ENCODE measurements around the gene MADCAM1.

The MADCAM1 gene

DNA sequence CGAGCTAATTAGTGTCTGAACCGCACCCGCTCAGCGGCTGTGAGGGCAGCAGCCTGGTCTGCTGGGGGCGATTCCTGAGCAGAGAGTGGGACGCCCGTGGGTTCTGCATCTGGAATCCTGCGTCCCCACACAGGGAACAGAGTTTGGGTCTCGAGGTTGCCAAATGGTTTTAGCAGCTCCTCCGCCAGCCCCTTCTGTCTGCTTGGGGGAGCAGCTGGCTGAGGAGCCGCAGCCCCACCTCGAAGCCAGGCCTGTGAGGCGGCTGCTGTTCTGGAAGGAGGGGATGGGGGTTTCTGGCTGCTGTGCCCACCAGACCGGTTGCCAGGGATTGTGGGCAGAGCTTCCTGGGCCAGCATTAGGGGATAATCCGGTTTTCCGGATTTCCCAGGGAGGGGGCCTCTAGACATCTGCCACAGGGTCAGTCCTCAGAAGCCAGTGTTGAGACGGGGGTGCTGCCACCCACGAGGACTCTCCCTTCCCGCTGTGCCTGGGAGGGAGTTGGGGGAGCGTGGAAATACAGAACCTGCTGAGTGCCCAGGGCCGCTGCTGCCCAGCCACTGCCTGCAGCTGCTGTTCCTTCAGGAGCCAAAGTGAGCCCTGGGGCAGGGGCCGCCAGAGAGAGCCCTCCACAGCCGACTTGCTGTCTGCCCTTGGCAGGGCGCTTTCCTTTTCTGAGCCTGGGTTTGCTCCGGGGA is 37.2 kb downstream of the MADCAM1 start:
- no peak for DNase-seq

DNA sequence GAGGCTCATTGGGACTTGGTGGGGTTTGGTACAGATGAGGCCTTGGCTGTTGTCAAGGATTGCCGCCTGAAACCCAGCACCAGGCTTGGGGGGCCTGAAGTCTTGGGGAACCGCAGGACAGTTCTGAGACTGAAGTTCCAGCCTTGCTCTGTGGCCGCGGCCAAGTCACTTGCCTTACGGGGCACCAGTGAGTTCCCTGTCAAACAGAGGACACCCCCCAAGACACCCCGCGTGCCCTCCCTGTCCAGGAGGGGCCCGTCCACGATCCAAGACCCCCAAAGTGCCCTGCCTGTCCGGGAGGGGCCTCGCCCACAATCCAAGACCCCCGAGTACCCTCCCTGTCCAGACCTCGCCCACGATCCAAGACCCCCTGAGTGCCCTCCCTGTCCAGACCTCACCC is 37.8 kb downstream of the MADCAM1 start:
- no peak for DNase-seq

- DNase-seq = peak; percentile 91
These were observed 38.9 kb downstream of the MADCAM1 start for GRCh38 chr19:535017-535835.

GRCh38 chr19:536031-536880 is 40.0 kb downstream of the MADCAM1 start:
- DNase-seq = no peak

DNA sequence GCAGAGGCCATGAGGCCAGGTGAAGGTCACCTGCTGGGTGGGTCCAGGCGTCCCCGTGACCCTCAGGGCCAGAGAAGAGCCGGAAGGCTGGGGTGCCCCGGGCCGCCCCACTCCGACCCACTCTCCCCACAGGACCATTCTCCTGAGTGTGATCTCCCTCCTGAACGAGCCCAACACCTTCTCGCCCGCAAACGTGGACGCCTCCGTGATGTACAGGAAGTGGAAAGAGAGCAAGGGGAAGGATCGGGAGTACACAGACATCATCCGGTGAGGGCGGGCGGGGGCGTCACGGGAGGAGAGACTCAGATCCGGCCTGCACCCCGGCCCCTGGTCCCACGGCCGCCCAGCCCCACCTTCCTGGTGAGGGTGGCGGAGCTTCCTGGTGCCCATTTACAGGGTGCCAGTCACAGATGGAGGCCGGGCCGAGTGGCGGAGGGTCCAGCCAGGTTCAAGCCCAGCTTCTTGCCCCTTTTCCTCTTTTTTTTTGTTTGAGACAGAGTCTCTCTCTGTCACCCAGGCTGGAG is 40.7 kb downstream of the MADCAM1 start:
- no peak for DNase-seq

DNA sequence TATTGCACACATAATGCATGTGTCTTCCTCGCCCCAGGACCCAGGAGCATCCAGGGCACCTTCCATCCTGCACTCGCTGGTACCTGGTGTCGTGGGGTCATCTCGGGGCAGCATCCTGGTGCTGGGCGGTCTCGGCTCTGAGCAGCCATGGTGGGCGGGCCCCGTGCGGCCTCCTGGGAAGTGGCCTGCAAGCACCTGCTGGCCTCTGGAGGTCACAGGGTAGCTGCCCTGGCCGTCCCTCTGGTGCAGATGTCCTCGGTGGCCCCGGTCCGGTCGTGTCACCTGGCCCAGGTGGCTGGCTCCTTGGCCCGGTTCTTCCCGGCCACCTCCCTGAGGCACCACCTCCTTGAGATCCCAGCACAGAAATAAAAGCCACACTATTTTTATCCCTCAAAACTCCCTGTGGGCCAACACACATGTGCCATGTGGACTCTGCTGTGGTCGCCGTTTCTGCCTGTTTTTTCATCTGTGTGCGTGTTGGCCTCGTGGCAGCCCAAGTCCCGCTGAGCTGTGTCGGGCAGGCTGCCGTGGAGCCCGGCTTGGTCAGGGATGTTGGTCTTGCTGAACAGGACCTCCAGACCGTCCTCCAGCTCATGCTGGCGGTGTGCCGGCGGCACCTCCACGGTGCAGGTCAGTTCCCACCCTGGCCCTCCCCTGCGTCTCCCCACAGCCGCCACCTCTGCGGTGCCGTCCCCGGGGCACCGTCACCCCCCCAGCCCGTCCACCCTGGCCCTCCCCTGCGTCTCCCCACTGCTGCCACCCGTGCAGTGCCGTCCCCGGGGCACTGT is 42.5 kb downstream of the MADCAM1 start:
- DNase-seq = no peak

DNA sequence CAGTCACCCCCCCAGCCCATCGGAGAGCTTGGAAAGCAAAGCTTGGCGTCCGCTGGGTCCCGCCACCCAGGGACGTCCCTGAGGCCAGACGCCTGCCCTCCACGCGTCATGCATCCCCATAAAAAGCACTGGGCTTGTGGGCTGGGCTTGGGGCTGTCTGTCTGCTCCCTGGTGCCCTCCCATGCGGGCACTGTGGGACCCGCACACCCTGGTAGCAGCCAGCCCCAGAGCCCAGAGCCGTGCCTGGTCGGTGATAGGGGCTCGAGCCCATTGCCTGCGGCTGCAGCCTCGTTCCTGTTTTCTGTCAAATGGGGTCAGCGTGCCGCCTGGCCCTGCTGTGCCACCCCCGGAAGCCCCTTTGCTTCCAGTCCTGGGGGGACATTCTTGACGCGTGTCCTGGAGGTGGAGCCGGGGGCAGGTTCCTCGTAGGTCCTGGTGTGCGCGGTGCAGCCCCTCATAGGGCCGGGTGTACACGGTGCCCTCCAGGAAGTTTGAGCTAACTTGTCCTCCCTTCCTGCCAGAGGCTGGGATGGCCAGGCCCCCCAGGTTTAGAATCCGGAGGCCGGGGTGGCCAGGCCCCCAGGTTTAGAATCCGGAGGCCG is 43.2 kb downstream of the MADCAM1 start:
- no peak for DNase-seq

DNA sequence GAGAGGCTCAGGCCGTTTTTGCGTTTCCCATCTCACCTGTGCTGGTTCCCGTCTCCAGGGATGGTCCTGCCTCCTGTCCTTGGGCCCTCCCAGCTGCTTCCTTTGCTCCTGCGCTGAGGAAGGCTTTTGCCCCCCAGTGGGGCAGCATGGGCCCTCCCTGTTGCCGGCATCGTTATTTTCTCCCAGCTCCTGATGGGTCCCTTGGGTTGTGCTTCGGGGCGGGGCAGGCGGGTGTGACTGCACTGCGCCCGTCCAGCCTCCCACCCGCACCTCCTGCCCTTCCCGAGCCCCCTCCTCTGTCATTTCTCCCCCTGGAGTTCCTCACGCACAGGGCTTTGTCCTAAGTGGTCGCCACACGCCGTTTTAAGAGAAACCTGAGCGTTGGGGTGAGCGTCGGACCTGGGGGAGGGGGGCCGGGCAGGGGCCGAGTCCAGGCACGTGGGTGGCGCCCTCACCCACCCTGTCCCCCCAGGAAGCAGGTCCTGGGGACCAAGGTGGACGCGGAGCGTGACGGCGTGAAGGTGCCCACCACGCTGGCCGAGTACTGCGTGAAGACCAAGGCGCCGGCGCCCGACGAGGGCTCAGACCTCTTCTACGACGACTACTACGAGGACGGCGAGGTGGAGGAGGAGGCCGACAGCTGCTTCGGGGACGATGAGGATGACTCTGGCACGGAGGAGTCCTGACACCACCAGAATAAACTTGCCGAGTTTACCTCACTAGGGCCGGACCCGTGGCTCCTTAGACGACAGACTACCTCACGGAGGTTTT is 44.8 kb downstream of the MADCAM1 start:
- no peak for DNase-seq

DNA sequence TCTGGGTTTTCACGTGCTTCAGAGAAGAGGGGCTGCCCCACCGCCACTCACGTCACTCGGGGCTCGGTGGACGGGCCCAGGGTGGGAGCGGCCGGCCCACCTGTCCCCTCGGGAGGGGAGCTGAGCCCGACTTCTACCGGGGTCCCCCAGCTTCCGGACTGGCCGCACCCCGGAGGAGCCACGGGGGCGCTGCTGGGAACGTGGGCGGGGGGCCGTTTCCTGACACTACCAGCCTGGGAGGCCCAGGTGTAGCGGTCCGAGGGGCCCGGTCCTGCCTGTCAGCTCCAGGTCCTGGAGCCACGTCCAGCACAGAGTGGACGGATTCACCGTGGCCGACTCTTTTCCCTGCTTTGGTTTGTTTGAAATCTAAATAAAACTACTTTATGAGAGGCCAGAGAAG is 45.4 kb downstream of the MADCAM1 start:
- DNase-seq = no peak

DNA sequence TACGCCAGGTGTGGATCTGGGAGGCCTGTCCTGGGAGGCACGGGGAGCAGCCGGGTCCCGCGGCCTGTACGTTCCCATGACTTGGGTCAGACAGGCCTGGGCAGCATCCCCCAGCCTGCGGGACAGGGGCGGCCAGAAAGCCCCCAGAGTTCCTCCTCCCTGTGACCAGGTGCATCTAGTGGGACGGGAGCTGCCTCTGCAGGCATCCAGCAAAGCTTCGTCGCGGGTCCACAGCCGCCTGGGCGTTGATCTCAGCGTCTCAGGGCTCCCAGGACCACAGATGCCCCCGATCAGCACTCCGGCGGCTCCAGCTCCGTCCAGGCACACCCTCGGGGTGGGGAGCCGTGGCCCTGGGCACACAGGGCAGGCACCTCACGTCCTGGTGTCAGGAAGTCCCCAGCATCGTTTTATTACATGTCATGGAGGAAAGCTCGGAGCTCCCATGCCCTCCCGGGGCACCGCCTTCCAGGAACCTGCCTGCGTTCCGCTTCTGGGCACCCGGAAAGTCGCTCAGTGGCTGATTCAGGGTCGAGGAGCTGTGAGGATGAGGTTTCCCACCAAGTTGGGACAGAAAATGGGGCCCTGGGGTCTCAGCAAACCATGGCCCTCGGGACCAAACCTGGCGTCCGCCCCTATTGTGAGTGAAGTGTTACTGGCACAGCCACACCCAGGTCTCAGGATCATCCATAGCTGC is 46.0 kb downstream of the MADCAM1 start:
- DNase-seq = no peak

DNA sequence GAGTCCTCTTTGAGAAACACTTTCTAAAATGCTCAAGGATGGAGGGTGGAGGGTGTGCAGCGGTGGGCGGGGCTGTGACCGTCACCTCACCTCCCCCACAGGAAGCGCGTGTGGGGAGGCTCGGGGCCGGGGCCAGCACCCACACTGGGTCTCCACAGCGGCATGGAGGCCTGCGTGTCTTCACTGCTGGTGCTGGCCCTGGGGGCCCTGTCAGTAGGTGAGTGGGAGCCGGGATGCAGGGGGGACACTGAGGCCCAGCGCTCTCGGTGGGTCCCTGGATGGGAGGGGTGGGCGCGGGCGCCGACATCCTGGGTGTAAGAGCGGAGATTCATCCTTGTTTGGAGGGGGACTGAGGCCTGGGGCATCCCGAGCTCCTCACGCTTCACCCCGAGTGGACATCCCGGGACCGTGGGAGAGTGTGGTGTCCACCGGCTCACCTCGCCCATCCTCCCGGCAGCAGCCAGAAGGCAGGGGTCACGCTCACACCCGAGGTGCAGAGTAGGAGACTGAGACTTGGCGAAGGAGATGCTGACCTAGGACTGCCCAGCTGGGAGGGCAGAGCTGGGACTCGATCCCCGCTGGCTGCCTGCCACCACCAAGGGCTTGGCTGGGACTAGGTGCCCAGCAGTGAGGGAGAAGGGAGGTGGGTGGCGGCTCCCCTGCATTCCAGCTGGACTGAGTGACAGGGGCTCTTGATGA is 47.8 kb downstream of the MADCAM1 start, which contains the start of gene GZMM:
GZMM (plus strand) TSS at position 144 of the 699 bp plus-strand sequence; CDS start at position 163, 19 bp downstream.
- DNase-seq = no peak

GRCh38 chr19:547117-547516 is 50.8 kb downstream of the MADCAM1 start:
- DNase-seq = no peak

GRCh38 chr19:547836-548720 is 51.8 kb downstream of the MADCAM1 start:
- peak; percentile 49 for DNase-seq

DNA sequence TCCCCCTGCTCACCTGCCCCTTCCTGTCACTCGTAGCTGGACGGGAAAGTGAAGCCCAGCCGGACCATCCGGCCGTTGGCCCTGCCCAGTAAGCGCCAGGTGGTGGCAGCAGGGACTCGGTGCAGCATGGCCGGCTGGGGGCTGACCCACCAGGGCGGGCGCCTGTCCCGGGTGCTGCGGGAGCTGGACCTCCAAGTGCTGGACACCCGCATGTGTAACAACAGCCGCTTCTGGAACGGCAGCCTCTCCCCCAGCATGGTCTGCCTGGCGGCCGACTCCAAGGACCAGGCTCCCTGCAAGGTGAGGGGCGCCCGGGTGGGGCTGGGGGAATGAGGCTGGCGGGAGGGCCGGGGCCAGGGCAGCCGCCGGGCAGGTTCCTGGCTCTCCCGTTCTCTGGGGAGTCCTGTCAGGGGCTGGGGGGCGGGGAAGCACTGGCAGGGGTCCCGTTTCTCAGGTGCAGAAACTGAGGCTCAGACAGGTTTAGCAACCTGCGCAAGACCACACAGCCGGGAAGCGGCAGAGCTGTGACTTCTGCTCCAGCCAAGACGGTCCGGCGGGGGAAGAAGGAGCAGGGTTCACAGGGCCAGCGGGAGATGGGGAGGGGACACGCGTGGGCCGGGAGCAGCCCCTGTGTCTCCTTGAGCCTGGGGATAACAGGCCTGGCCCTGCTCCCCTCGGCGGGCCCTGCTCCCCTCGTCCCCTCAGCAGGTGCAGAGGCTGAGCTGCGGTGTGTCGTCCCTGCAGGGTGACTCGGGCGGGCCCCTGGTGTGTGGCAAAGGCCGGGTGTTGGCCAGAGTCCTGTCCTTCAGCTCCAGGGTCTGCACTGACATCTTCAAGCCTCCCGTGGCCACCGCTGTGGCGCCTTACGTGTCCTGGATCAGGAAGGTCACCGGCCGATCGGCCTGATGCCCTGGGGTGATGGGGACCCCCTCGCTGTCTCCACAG is 52.9 kb downstream of the MADCAM1 start:
- peak; percentile 51 for DNase-seq

DNA sequence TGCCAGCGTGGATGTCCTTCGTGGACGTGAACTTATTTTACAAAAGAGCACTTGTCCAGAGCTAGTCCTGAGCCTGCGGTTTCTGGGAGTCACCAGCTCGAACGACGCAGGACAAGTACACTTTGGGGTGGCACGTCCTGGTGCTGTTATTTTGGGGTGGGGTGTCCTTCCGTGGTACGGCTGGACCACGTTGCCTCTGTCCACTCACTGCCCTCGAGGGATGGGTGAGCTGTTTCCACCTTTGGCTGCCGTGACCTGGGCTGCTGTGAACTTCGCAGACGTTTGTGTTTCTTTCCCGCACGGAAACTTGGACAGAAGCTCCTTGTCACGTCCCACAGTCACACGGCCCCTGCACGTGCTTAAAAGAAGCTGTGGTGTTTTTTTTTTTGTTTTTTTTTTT is 58.5 kb downstream of the MADCAM1 start:
- no peak for DNase-seq

Measured in DMS53 (cell line).